WI38 (cell line): ENCODE data around the gene MRTFA.
A peak's percentile ranks its signal among the peaks of the same experiment; 100 is the strongest.
"Not testable (repeated sequence)": the region's sequence is repeated elsewhere in the genome, so short reads cannot be mapped to it uniquely, and the experiment has no call there.

Source experiments
- H3K4me3 ChIP-seq: 2 replicates; pipeline ENCODE4 v1.5.1; 2011; ENCODE audit warnings: low read depth, mild to moderate bottlenecking, control low read depth, low read length
- CTCF ChIP-seq: IDR thresholded peaks from 2 replicates; pipeline ENCODE4 v1.5.1; 2012; ENCODE audit warnings: low read depth, mild to moderate bottlenecking, control low read depth, low read length

The MRTFA gene

GRCh38 chr22:40534379-40535188 is 101.9 kb downstream of the MRTFA start:
- no peak overlapping the region for H3K4me3 ChIP-seq
- TF ChIP-seq CTCF, result no peak

GRCh38 chr22:40533712-40534378 is 102.7 kb downstream of the MRTFA start:
- no peak overlapping the region for H3K4me3 ChIP-seq
- TF ChIP-seq CTCF, result no peak

DNA sequence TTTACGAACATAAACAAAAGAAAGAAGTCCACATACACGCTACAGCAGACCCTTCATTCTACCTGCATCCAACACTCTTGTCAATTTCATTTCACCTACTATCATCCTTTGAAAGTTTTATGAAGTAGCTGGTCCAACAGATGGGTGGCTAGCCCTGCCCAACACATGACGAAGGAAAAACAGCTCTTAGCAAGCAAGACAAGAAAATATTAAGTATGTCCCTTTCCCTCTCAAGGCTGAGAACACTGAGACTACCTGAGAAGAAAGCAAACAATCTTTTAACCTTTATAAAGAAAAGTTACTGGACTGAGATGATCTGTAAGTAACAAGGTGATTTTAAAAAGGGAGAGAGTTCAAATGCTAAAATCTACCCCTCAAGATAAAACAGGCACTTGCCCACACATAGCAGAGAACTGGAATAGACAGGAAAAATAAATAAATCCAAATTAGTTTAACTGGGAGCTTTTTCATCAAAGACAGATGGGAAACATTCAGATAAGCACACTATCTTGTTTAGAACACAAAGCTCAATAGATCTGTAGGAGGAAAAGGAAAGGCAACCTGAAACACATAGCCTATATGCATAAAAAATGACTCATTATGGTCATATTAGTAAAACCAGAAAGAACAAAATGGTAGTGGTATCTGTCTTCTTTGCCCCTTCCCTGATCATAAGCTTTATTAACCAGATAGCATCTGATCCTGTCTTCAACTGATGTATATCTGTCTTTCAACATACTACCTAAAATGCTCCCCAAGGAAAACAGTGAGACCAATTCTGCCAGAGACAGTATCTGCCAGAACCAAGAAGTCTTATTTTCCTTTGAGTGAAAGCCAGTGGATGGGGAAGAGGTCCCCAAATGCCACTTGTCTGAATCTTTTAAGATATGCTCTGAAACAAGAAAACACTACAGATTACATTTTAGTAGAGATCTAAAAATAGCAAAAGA is 104.3 kb downstream of the MRTFA start:
- TF ChIP-seq CTCF, result no peak
- H3K4me3 ChIP-seq, result no peak overlapping the region

GRCh38 chr22:40530391-40530790 is 106.1 kb downstream of the MRTFA start:
- H3K4me3 ChIP-seq, result not testable (repeated sequence)

GRCh38 chr22:40529821-40530220 is 106.7 kb downstream of the MRTFA start:
- no peak for TF ChIP-seq CTCF

DNA sequence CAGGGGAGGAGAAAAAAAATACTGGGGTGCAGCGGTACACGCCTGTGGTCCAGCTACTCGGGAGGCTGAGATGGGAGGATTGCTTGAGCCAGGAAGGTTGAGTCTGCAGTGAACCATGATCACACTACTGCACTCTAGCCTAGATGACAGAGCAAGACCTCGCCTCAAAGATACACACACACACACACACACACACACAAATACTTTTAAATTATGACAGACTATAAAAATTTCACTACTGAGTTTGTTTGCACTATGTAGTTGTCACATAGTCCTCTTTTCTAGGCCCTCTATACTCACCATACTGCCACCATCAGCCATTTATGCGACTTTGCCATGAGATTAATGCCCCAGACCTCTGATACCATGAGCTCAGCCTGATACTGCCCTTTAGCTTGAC is 109.6 kb downstream of the MRTFA start:
- no peak overlapping the region for H3K4me3 ChIP-seq
- TF ChIP-seq CTCF, result no peak

More at GRCh38 chr22:40529821-40530220, 106.7 kb downstream of the MRTFA start:
- H3K4me3 ChIP-seq, result no peak overlapping the region

GRCh38 chr22:40525250-40525884 is 111.2 kb downstream of the MRTFA start:
- TF ChIP-seq CTCF, result peak; percentile 71
- no peak overlapping the region for H3K4me3 ChIP-seq
